ENCODE data around the gene L3MBTL3. TPM values are rescaled to one million over a fixed set of nuclear protein-coding genes. Genes with fewer than 3 reads are reported as not detected.
A peak's percentile ranks its signal among the peaks of the same experiment; 100 is the strongest.
"Not testable (repeated sequence)": the region's sequence is repeated elsewhere in the genome, so short reads cannot be mapped to it uniquely, and the experiment has no call there.

L3MBTL3 gene
- polyA plus RNA-seq, 1 of the 3 experiments (the other 2 are of a cell fraction): 12.6 TPM

- no peak overlapping the region for H3K27ac ChIP-seq (ENCODE audit: low read depth in 2 of 2, low read length in 1 of 2)
- peaks cover 10 to 17% of the 10 kb centered on the region in 2 experiments for H3K36me3 ChIP-seq (replicated peaks in 1 of 2; ENCODE audit: control insufficient read depth in 1 of 2, insufficient read depth in 2 of 2, low read length in 1 of 2)
- no peaks in the 10 kb centered on the region for H4K20me1 ChIP-seq (ENCODE audit: insufficient read depth)
- no peak overlapping the region for H3K4me2 ChIP-seq
- H3K79me2 ChIP-seq (ENCODE audit: insufficient read depth): no peaks in the 10 kb centered on the region
- no peak for DNase-seq
- no peaks in the 10 kb centered on the region for H3K9me3 ChIP-seq
- H2AFZ ChIP-seq (ENCODE audit: low read depth): no peak overlapping the region
- H3K4me1 ChIP-seq (ENCODE audit: control insufficient read depth in 1 of 2, insufficient read depth in 2 of 2, low read depth in 1 of 2, low read length in 1 of 2): no peaks in the 10 kb centered on the region
- TF ChIP-seq FOXM1 (IDR thresholded peaks at IDR 0.05; ENCODE audit: low read depth) (no peak), ELF1 (IDR thresholded peaks at IDR 0.05) (no peak), CTCF (IDR thresholded peaks at IDR 0.05) (peak; percentile 42), FOXJ3 (CRISPR knock-in tag; IDR thresholded peaks at IDR 0.05) (no peak)
- no peak overlapping the region for H3K4me3 ChIP-seq (ENCODE audit: low read depth in 2 of 2, low read length in 1 of 2)
- 77% methylated on average over 7 of the region's 7 CpGs for WGBS (ENCODE audit: low lambda C conversion rate)
- ChIA-PET POLR2A (no interaction called here), CTCF (no interaction called here)
- no peaks in the 10 kb centered on the region for H3K27me3 ChIP-seq (ENCODE audit: insufficient read depth)
- no peaks in the 10 kb centered on the region for H3F3A ChIP-seq (replicated peaks; ENCODE audit: insufficient read depth)
- no peak overlapping the region for H3K9ac ChIP-seq
- no peaks in the 10 kb centered on the region for H3K9me2 ChIP-seq
Measured at GRCh38 chr6:130148181-130148580, 129.8 kb downstream of the L3MBTL3 start.

GRCh38 chr6:130149016-130149415 lies 130.6 kb downstream of the L3MBTL3 start:
- POLR2A ChIA-PET; H3K9me3 ChIP-seq; H2AFZ ChIP-seq (ENCODE audit: low read depth); H3K27ac ChIP-seq (ENCODE audit: low read depth in 2 of 2, low read length in 1 of 2); H3F3A ChIP-seq (replicated peaks; ENCODE audit: insufficient read depth); H4K20me1 ChIP-seq (ENCODE audit: insufficient read depth); DNase-seq; CTCF ChIA-PET; H3K4me1 ChIP-seq (ENCODE audit: control insufficient read depth in 1 of 2, insufficient read depth in 2 of 2, low read depth in 1 of 2, low read length in 1 of 2); H3K4me2 ChIP-seq; H3K4me3 ChIP-seq (ENCODE audit: low read depth in 2 of 2, low read length in 1 of 2); H3K79me2 ChIP-seq (ENCODE audit: insufficient read depth); H3K9ac ChIP-seq; H3K9me2 ChIP-seq; H3K27me3 ChIP-seq (ENCODE audit: insufficient read depth): not testable (repeated sequence)
- 69% methylated on average over 2 of the region's 2 CpGs for WGBS (ENCODE audit: low lambda C conversion rate)
- H3K36me3 ChIP-seq (replicated peaks in 1 of 2; ENCODE audit: control insufficient read depth in 1 of 2, insufficient read depth in 2 of 2, low read length in 1 of 2): peaks cover 6 to 17% of the 10 kb centered on the region in 2 experiments

GRCh38 chr6:130150906-130151305 lies 132.5 kb downstream of the L3MBTL3 start:
- H3K27ac ChIP-seq (ENCODE audit: low read depth in 2 of 2, low read length in 1 of 2): no peak overlapping the region
- no peaks in the 10 kb centered on the region for H3K27me3 ChIP-seq (ENCODE audit: insufficient read depth)
- H3K9me3 ChIP-seq: no peaks in the 10 kb centered on the region
- H3K4me3 ChIP-seq (ENCODE audit: low read depth in 2 of 2, low read length in 1 of 2): no peak overlapping the region
- TF ChIP-seq USF2 (IDR thresholded peaks at IDR 0.05; ENCODE audit: borderline replicate concordance, low read depth, low read length) (no peak), FOXJ3 (CRISPR knock-in tag; IDR thresholded peaks at IDR 0.05) (no peak), TCF12 (IDR thresholded peaks at IDR 0.05) (no peak), POLR2AphosphoS5 (IDR thresholded peaks at IDR 0.05; ENCODE audit: low read depth, low read length) (no peak), TEAD4 (IDR thresholded peaks at IDR 0.05; ENCODE audit: borderline replicate concordance, insufficient read depth) (no peak), ELF1 (IDR thresholded peaks at IDR 0.05) (no peak)
- no peak overlapping the region for H3K4me2 ChIP-seq
- no peak overlapping the region for H2AFZ ChIP-seq (ENCODE audit: low read depth)
- peaks cover 0 to 21% of the 10 kb centered on the region in 2 experiments for H3K36me3 ChIP-seq (replicated peaks in 1 of 2; ENCODE audit: control insufficient read depth in 1 of 2, insufficient read depth in 2 of 2, low read length in 1 of 2)
- ChIA-PET POLR2A (no interaction called here), CTCF (no interaction called here)
- no peak for DNase-seq
- no peaks in the 10 kb centered on the region for H3K9me2 ChIP-seq
- WGBS (ENCODE audit: low lambda C conversion rate): 74% methylated on average over 5 of the region's 8 CpGs
- H3F3A ChIP-seq (replicated peaks; ENCODE audit: insufficient read depth): no peaks in the 10 kb centered on the region
- H3K9ac ChIP-seq: no peak overlapping the region
- H3K4me1 ChIP-seq (ENCODE audit: control insufficient read depth in 1 of 2, insufficient read depth in 2 of 2, low read depth in 1 of 2, low read length in 1 of 2): no peaks in the 10 kb centered on the region
- no peaks in the 10 kb centered on the region for H4K20me1 ChIP-seq (ENCODE audit: insufficient read depth)
- no peaks in the 10 kb centered on the region for H3K79me2 ChIP-seq (ENCODE audit: insufficient read depth)

Data from SK-N-SH (cell line).